Measurements from ENCODE around the gene THRAP3.

GRCh38 chr1:36268981-36269380, 44.7 kb downstream of the THRAP3 start:
- TF ChIP-seq EZH2 (IDR thresholded peaks at IDR 0.05) (no peak), POLR2AphosphoS5 (IDR thresholded peaks at IDR 0.05; ENCODE audit: borderline replicate concordance, low read depth, low read length) (no peak)
